Activated T-helper 9 cell treated with anti-CD3 and anti-CD28 coated beads, Interleukin-2, amount 50 U/mL, for 16 hours (primary cell): ENCODE measurements around the gene SLC49A4.

Source experiments
- DNase-seq: peaks from one replicate; pipeline ENCODE4 v3.0.0-alpha.2; 2020; ENCODE audit warnings: low read depth

Gene SLC49A4

DNA sequence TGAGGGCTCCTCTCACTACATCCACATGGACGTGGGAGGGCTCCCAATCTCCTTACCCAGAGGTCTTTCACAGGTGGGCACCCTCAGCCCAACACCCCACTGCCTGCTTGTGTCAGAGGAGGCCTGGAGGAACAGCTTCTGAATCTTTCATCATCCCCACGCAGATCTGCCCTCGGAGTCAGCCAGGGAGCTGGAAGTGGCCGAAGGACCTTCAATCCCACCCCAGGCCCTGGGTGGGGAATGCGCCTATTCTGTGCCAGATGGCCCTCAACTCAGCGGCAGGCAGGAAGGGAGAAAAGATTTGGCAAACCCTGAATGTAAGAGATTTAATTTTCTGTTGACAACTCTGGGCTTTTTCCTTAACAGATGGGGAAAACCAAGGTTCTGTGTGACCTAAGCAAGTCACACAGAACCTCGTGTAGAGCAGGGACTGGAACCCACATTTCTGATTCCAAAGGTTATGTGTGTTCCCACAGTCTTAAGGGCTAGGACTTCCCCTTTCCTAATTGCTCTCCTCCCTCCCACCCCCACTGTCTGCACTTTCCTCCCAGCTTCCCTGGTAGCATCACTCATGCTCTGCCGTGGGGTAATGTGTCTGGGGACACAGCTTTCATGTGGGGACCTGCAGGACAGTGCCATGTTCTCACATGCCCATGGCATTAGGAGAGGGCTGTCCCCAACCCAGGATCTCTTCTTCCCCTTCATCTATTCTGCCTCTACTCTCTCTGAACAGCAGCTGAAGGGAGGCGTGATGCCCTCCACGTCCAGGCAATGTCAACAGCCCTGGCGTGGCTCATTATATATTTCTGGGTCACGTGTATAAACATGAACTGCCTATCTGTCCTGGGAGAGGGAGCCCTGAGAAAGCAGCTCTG is 134.6 kb downstream of the SLC49A4 start:
- DNase-seq = no peak

DNA sequence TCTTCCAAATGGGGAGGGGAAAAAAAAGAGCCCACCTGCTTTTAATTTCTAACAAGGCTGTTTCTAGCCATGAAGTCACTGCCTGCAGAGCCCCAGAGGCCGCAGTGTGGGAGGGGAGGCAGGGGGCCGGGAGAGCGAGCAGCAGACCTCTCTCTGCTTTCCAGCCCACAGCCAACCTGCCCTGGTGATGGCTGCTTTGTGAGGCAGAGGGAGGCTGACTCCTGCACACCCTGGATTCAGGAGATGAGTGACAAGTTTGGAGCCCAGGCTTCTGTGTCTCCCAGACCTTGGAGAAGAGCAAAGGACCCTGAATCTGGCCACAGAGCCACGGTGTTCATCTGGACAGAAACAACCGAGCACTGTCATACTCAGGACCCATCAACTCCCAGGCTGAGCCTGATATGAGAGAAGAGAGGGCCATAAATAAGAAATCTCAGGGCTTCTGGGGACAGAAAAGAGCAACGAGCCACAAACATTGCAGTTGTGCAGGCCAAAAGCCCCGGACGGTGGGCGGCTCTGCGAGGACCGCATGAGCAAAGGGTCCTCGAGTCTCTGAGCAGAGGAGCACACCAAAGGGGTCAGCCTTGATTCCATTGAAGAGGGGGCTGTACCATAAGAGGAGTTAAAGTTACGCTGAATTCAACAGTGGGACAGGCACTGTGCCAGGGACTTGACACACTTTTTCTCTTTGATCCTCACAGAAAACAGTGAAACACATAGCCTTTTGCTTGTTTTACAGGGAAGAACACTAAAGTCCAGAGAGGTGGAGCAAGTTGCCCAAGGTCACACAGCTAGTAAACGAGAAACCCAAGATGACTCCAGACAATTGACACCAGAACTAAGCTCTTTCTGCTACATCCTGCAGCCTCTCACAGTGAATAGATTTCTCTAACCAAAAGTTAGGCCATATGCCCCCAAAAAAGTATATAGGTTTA is 135.5 kb downstream of the SLC49A4 start:
- DNase-seq = no peak
